BJ (cell line): ENCODE results near the gene NECAB2. TPM values are rescaled to one million over a fixed set of nuclear protein-coding genes. Genes with fewer than 3 reads are reported as not detected.

Experiments used
- CTCF ChIA-PET: fragments of 350-600 bp; formaldehyde crosslinking; extraction: SDS; loops from one replicate; lab custom pipeline; 2021; ENCODE audit warnings: antibody characterized with exemption, inconsistent platforms; lab: Yijun Ruan, JAX
- POLR2A ChIA-PET: fragments of 300-600 bp; sonication (Branson Sonifier 250); formaldehyde crosslinking; extraction: SDS; loops from one replicate; lab custom pipeline; 2021; ENCODE audit warnings: antibody characterized with exemption; lab: Charles Lee
- DNase-seq: peaks from one replicate; pipeline ENCODE4 v3.0.0-alpha.2; 2011; ENCODE audit warnings: low read depth
- H3K27me3 ChIP-seq: 2 replicates; pipeline ENCODE4 v1.6.0; 2011; ENCODE audit warnings: low read length; ENCODE audit not compliant: control insufficient read depth, insufficient read depth
- H3K36me3 ChIP-seq: 2 replicates; pipeline ENCODE4 v1.5.1; 2011; ENCODE audit warnings: low read length; ENCODE audit not compliant: control insufficient read depth, insufficient read depth
- H3K4me3 ChIP-seq: 2 replicates; pipeline ENCODE4 v1.5.1; 2011; ENCODE audit warnings: low read depth, mild to moderate bottlenecking, control low read depth, low read length
- CTCF ChIP-seq: IDR thresholded peaks from 2 replicates; pipeline ENCODE4 v1.5.1; 2011; ENCODE audit warnings: low read depth, mild to moderate bottlenecking, control low read depth, inconsistent platforms, low read length, moderate library complexity; ENCODE audit not compliant: insufficient read depth
- polyA plus RNA-seq: library from polyadenylated mRNA; depleted of rRNA; stranded (reverse); fragments of >200 nt; gene quantifications from 2 replicates; pipeline ENCODE4 v1.2.3, GENCODE V29; 2011

The NECAB2 gene
- polyA plus RNA-seq, 1 experiment: 0.15 TPM

GRCh38 chr16:83967091-83967490 lies 953 bp upstream of the NECAB2 start:
- Histone ChIP-seq H3K36me3 (no peaks in the 10 kb centered on the region; the same call in 1 of the 2 replicates), H3K27me3 (peaks cover 11% of the 10 kb centered on the region), H3K4me3 (no peak overlapping the region)
- no peak for TF ChIP-seq CTCF
- no peak for DNase-seq
- ChIA-PET POLR2A (no interaction called here), CTCF (interaction anchor here (1.2 to 3.1 kb wide), 2 partner anchors 97 to 99 kb away, joined by 5 to 13 read pairs; no protein-coding TSS in a partner anchor)

GRCh38 chr16:83968306-83968851 lies 335 bp downstream of the NECAB2 start:
- POLR2A ChIA-PET: no interaction called here
- peaks cover 11% of the 10 kb centered on the region for H3K27me3 ChIP-seq
- no peak for DNase-seq
- no peaks in the 10 kb centered on the region; the same call in 1 of the 2 replicates for H3K36me3 ChIP-seq
- CTCF ChIA-PET: interaction anchor here (1.7 kb wide), 1 partner anchor 73 kb away, joined by 6 read pairs; no protein-coding TSS in a partner anchor
- no peak for TF ChIP-seq CTCF
- peak overlapping the region; percentile 33 for H3K4me3 ChIP-seq

- no peak for DNase-seq
- ChIA-PET POLR2A (no interaction called here), CTCF (interaction anchor here (1.0 to 2.4 kb wide), 5 partner anchors 13 to 96 kb away, joined by 4 to 11 read pairs (median 6); no protein-coding TSS in a partner anchor)
- no peak for TF ChIP-seq CTCF
- no peak overlapping the region for H3K4me3 ChIP-seq
- peaks cover 11% of the 10 kb centered on the region for H3K27me3 ChIP-seq
- no peaks in the 10 kb centered on the region for H3K36me3 ChIP-seq
Measured at GRCh38 chr16:83968891-83969649, 1.0 kb downstream of the NECAB2 start.

GRCh38 chr16:83969771-83970429 lies 1.9 kb downstream of the NECAB2 start:
- H3K27me3 ChIP-seq: peaks cover 11% of the 10 kb centered on the region
- no peaks in the 10 kb centered on the region for H3K36me3 ChIP-seq
- ChIA-PET POLR2A (no interaction called here), CTCF (interaction anchor here (1.0 to 2.4 kb wide), 6 partner anchors 13 to 96 kb away, joined by 3 to 11 read pairs (median 5); no protein-coding TSS in a partner anchor)
- no peak overlapping the region for H3K4me3 ChIP-seq
- DNase-seq: no peak
- no peak for TF ChIP-seq CTCF

- POLR2A ChIA-PET: no interaction called here
Measured at GRCh38 chr16:83970430-83970815, 2.4 kb downstream of the NECAB2 start.

More at GRCh38 chr16:83970430-83970815, 2.4 kb downstream of the NECAB2 start:
- Histone ChIP-seq H3K27me3 (peaks cover 11% of the 10 kb centered on the region), H3K4me3 (no peak overlapping the region), H3K36me3 (no peaks in the 10 kb centered on the region)
- TF ChIP-seq CTCF: no peak
- CTCF ChIA-PET: interaction anchor here (1.0 to 2.4 kb wide), 4 partner anchors 14 to 95 kb away, joined by 3 to 11 read pairs (median 5); no protein-coding TSS in a partner anchor
- DNase-seq: no peak
